Suprapubic skin (tissue), 4 donors: ENCODE data around the gene PRR33. TPM values are rescaled to one million over a fixed set of nuclear protein-coding genes. Genes with fewer than 3 reads are reported as not detected.
"Not testable (repeated sequence)": the region's sequence is repeated elsewhere in the genome, so short reads cannot be mapped to it uniquely, and the experiment has no call there.

Experiments
- DNase-seq, 2 donors: peaks; one replicate each; pipeline ENCODE4 v3.0.0-alpha.2; 2019; ENCODE audit warnings: low spot score in 2 of 2
- H3K27ac ChIP-seq: fragments of 200-600 bp; sonication (generic); one replicate; pipeline ENCODE4 v1.5.1; 2019
- H3K27me3 ChIP-seq: fragments of 200-600 bp; sonication (generic); one replicate; pipeline ENCODE4 v1.5.1; 2019
- H3K36me3 ChIP-seq: fragments of 200-600 bp; sonication (generic); one replicate; pipeline ENCODE4 v1.5.1; 2019
- H3K4me1 ChIP-seq: fragments of 200-600 bp; sonication (generic); one replicate; pipeline ENCODE4 v1.5.1; 2019
- H3K4me3 ChIP-seq: fragments of 200-600 bp; sonication (generic); one replicate; pipeline ENCODE4 v1.5.1; 2019; ENCODE audit warnings: mild to moderate bottlenecking
- H3K9me3 ChIP-seq: fragments of 200-600 bp; sonication (generic); one replicate; pipeline ENCODE4 v1.5.1; 2019
- EP300 ChIP-seq: sonication (generic); formaldehyde crosslinking; IDR thresholded peaks from one replicate; pipeline ENCODE4 v1.6.1; 2017; ENCODE audit warnings: antibody characterized with exemption
- POLR2A ChIP-seq, 2 donors: fragments of 450-650 bp; IDR thresholded peaks; one replicate each; pipeline ENCODE4 v1.6.1; 2017; ENCODE audit warnings: antibody characterized with exemption in 2 of 2, mild to moderate bottlenecking in 2 of 2, moderate library complexity in 2 of 2
- POLR2AphosphoS5 ChIP-seq, 3 donors: sonication (generic); formaldehyde crosslinking; IDR thresholded peaks; one replicate each; pipeline ENCODE4 v1.6.1; 2017; ENCODE audit warnings: antibody characterized with exemption in 3 of 3
- WGBS: methylation state at CpG from one replicate; pipeline ENCODE4 v1.1.5; 2018; 5-methylcytosine and 5-hydroxymethylcytosine counted together
- total RNA-seq, 4 donors: library from RNA; depleted of rRNA; stranded (reverse); fragments of >200 nt; gene quantifications; one replicate each; pipeline ENCODE4 v1.1.0, GENCODE V29; 2016
- TF ChIP-seq, protein P1 (sequence below), 2 donors: fragments of 200-600 bp in 1 of 2; fragments of 450-650 bp in 1 of 2; sonication (generic) in 1 of 2; IDR thresholded peaks; one replicate each; pipeline ENCODE4 v1.5.1; 2016 to 2019; ENCODE audit warnings: antibody characterized with exemption in 2 of 2, mild to moderate bottlenecking in 1 of 2, moderate library complexity in 1 of 2

Gene PRR33
- total RNA-seq = not detected

DNA sequence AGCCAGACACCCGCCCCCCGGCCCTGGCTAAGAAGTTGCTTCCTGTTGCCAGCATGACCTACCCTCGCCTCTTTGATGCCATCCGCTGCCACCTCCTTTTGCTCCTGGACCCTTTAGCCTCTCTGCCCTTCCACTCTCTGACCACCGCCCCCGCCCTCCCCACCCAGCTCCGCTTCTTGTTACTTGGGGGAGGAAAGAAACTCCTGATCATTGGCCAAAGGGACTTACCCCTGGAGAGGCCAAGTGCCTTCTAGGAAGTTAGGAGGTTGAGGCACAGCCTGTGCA, at the start of gene PRR33:
Gene PRR33 (minus strand): TSS at position 65 of the 285 bp plus-strand sequence. CDS start 1,311 bp downstream, outside the sequence.
- H3K9me3 ChIP-seq = no peaks in the 10 kb centered on the region
- peaks cover 22% of the 10 kb centered on the region for H3K36me3 ChIP-seq
- peaks cover 31% of the 10 kb centered on the region for H3K4me1 ChIP-seq
- no peak for DNase-seq
- H3K27ac ChIP-seq = no peak within 1 kb of the TSS
- no peak within 1 kb of the TSS for H3K4me3 ChIP-seq
- no peaks in the 10 kb centered on the region for H3K27me3 ChIP-seq
- WGBS = 91% methylated on average over 7 of the region's 7 CpGs
- no peak for TF ChIP-seq POLR2AphosphoS5 (IDR thresholded peaks at IDR 0.05)
- TF ChIP-seq POLR2A (IDR thresholded peaks at IDR 0.05) = no peak
- no peak for TF ChIP-seq EP300
- TF ChIP-seq, protein P1, sequence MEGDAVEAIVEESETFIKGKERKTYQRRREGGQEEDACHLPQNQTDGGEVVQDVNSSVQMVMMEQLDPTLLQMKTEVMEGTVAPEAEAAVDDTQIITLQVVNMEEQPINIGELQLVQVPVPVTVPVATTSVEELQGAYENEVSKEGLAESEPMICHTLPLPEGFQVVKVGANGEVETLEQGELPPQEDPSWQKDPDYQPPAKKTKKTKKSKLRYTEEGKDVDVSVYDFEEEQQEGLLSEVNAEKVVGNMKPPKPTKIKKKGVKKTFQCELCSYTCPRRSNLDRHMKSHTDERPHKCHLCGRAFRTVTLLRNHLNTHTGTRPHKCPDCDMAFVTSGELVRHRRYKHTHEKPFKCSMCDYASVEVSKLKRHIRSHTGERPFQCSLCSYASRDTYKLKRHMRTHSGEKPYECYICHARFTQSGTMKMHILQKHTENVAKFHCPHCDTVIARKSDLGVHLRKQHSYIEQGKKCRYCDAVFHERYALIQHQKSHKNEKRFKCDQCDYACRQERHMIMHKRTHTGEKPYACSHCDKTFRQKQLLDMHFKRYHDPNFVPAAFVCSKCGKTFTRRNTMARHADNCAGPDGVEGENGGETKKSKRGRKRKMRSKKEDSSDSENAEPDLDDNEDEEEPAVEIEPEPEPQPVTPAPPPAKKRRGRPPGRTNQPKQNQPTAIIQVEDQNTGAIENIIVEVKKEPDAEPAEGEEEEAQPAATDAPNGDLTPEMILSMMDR (IDR thresholded peaks at IDR 0.05) = no peak

DNA sequence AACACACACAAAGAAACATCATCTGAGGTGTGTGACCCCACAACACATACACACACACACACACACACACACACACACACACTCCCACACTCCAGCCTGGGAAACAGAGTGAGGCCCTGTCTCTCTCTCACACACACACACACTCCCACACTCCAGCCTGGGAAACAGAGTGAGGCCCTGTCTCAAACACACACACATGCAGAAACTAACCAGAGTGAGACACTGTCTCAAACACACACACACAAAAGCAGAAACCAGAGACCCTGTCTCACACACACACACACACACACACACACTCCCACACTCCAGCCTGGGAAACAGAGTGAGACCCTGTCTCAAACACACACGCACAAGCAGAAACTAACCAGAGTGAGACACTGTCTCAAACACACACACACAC, 48.1 kb upstream of the PRR33 start:
- H3K36me3 ChIP-seq, H3K4me3 ChIP-seq, H3K27me3 ChIP-seq, H3K9me3 ChIP-seq, H3K27ac ChIP-seq: not testable (repeated sequence)
- H3K4me1 ChIP-seq = peaks cover 28% of the 10 kb centered on the region
- 100% methylated on average over 1 of the region's 1 CpG for WGBS
- DNase-seq = peak in 1 of 2 donors; percentile 49

DNA sequence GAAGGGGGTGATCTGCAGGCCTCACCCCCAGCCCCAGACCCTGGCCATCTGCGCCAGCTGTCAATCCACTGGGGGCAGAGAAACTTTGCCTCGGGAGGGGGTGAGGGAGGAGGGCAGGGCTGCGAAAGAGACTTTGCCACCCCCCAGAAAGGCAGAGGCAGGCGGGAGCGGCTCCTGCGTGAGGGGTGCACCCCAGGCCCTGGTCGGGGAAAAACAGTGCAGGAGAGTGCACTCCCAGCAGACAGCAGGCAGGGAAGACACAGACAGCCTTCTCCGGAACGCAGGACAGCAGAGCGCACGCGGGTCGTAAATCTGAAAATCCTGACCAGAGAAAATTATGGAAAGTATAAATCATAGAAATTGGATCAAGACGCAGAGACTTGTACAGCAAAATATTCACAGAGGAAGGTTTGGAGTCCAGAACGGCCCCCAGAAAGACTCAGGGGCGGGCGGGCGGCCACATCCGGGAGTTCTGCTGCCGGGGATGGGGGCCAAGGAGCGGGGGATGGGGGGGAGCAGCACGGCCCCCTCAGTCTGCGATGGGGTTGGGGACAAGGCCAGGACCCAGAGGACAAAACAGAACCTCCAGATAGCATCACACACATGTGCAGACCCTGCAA, 47.4 kb upstream of the PRR33 start:
- WGBS = 15% methylated on average over 19 of the region's 23 CpGs
- Histone ChIP-seq H3K4me1 (peaks cover 24% of the 10 kb centered on the region), H3K27me3 (peaks cover 6% of the 10 kb centered on the region), H3K9me3 (no peaks in the 10 kb centered on the region), H3K4me3 (no peak overlapping the region), H3K27ac (no peak overlapping the region), H3K36me3 (no peaks in the 10 kb centered on the region)
- TF ChIP-seq POLR2A (IDR thresholded peaks at IDR 0.05) (no peak), POLR2AphosphoS5 (IDR thresholded peaks at IDR 0.05) (no peak), EP300 (no peak)
- TF ChIP-seq, protein P1 (IDR thresholded peaks at IDR 0.05) = no peak
- peak in 1 of 2 donors; percentile 49 for DNase-seq

DNA sequence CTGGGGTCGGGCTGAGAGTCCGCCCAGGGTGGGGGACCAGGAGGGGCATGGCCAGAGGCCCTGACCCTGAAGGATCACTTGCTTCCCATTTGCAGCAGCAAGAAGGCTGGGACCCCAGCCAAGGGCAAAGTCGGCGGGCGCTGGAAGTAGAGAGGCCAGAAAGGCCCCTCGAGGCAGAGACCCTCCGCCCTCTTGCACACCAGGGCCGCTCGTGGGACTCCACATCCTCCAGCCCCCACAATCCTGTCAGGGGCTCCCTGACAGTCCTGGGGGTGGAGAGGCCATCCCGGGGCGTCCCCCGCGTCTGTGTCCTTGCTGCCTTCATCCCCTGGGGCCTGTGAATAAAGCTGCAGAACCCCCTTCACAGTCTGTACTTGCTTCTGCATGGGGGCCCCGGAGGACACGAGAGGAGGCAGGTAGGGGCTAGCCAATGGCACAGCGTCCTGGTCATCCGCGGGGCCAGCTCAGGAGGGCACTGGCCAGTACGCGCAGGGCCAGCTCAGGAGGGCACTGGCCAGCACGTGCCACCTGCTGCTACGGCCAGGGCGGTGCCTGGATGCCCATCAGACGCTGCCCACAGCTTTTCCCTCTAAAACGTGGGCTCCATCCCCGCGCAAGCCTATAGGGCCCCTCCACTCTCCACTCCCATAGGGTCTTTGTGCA, 46.8 kb upstream of the PRR33 start:
- no peaks in the 10 kb centered on the region for H3K9me3 ChIP-seq
- no peak overlapping the region for H3K4me3 ChIP-seq
- WGBS = 73% methylated on average over 20 of the region's 27 CpGs
- H3K27ac ChIP-seq = no peak overlapping the region
- H3K27me3 ChIP-seq = peaks cover 6% of the 10 kb centered on the region
- H3K36me3 ChIP-seq = no peaks in the 10 kb centered on the region
- H3K4me1 ChIP-seq = peaks cover 18% of the 10 kb centered on the region
- TF ChIP-seq EP300 = no peak
- no peak for TF ChIP-seq POLR2A (IDR thresholded peaks at IDR 0.05)
- TF ChIP-seq POLR2AphosphoS5 (IDR thresholded peaks at IDR 0.05) = no peak
- TF ChIP-seq, protein P1 (IDR thresholded peaks at IDR 0.05) = no peak
- peak in 1 of 2 donors; percentile 60 for DNase-seq

DNA sequence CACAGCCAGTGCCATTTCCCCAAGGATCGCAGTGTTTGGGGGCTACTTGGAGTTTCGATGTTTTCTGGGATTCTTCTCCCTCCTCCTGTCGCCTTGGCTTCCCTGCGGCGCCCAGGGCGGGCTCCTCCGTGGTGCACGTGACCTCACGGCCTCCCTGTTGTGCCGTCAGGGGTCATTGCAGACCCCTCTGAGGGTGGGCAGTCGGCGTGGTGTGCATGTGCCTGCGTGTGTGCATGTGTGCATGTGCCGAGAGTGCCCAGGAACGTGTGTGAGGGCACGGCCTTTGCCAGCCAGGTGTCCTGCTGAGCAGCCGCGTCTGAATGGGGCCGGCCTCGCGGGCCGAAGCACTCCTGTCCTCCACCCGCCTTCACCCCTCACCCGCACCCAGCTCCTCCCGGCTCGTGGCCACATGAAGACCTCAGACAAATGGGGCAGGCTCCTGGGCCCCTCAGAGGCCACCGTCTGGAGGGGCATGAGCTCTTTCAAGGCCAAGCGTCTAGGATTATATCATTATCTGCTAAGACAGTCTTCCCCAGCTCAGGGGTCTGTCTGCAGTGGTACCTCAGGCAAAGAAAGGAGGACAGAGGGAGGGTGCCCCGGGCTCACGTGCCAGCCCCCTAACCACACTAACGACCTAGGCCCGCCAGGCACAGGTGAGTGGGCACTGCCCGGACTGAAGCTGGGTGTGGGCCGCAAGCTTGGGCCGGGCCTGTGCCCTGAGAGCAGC, 46.1 kb upstream of the PRR33 start:
- TF ChIP-seq POLR2A (IDR thresholded peaks at IDR 0.05) (no peak), POLR2AphosphoS5 (IDR thresholded peaks at IDR 0.05) (no peak), EP300 (no peak)
- TF ChIP-seq, protein P1 (IDR thresholded peaks at IDR 0.05) = no peak
- peaks cover 15% of the 10 kb centered on the region for H3K4me1 ChIP-seq
- no peak overlapping the region for H3K4me3 ChIP-seq
- WGBS = 86% methylated on average over 12 of the region's 35 CpGs
- H3K27ac ChIP-seq = no peak overlapping the region
- peaks cover 6% of the 10 kb centered on the region for H3K27me3 ChIP-seq
- no peaks in the 10 kb centered on the region for H3K36me3 ChIP-seq
- peak in 1 of 2 donors; percentile 57 for DNase-seq
- H3K9me3 ChIP-seq = no peaks in the 10 kb centered on the region
